Upper lobe of right lung (tissue), 1 donor: Measurements from ENCODE around the gene FHIT. TPM values are rescaled to one million over a fixed set of nuclear protein-coding genes. Genes with fewer than 3 reads are reported as not detected.

Experiments
- ATAC-seq: fragments of 200-7000 bp; cut with Tn5 transposase; one replicate; pipeline ENCODE4 v1.9.1; 2020; ENCODE audit warnings: mild to moderate bottlenecking, moderate library complexity
- DNase-seq: peaks from one replicate; pipeline ENCODE4 v3.0.0-alpha.2; 2020
- H3K27ac ChIP-seq: fragments of 200-600 bp; one replicate; pipeline ENCODE4 v1.8.0; 2022
- H3K27me3 ChIP-seq: fragments of 200-600 bp; one replicate; pipeline ENCODE4 v1.8.0; 2022; ENCODE audit warnings: mild to moderate bottlenecking
- H3K36me3 ChIP-seq: fragments of 200-600 bp; one replicate; pipeline ENCODE4 v1.8.0; 2022
- H3K4me1 ChIP-seq: fragments of 200-600 bp; one replicate; pipeline ENCODE4 v1.8.0; 2022
- H3K4me3 ChIP-seq: fragments of 200-600 bp; one replicate; pipeline ENCODE4 v1.8.0; 2022; ENCODE audit warnings: mild to moderate bottlenecking
- H3K9me3 ChIP-seq: fragments of 200-600 bp; one replicate; pipeline ENCODE4 v1.8.0; 2022
- CTCF ChIP-seq: fragments of 200-600 bp; IDR thresholded peaks from one replicate; pipeline ENCODE4 v1.8.0; 2022; ENCODE audit warnings: antibody characterized with exemption
- intact Hi-C: fragments of 100-400 bp; cut with DNase I; formaldehyde crosslinking; loops from one replicate; pipeline ENCODE4 v1.11.0; 2022
- total RNA-seq: library from RNA; stranded (reverse); fragmentation: NEBNext Ultra II Directional; extraction: Animal tissue kit (Norgen Biotek cat#: 25700); gene quantifications from one replicate; pipeline ENCODE4 v1.2.1, GENCODE V29; 2021
- donor health status: DM: no; HTN: yes; CAD: no; lungs with severe emphysema.

FHIT gene
- total RNA-seq, 1 donor from 2014 or later = 9.6 TPM

- intact Hi-C loops = no loop called here
- no peak for TF ChIP-seq CTCF
- H3K9me3 ChIP-seq = no peaks in the 10 kb centered on the region
- no peak overlapping the region for H3K27ac ChIP-seq
- ATAC-seq (no peak), DNase-seq (no peak)
- no peak overlapping the region for H3K4me3 ChIP-seq
- H3K4me1 ChIP-seq = no peaks in the 10 kb centered on the region
- no peaks in the 10 kb centered on the region for H3K36me3 ChIP-seq
- no peaks in the 10 kb centered on the region for H3K27me3 ChIP-seq
These were observed 102.0 kb downstream of the FHIT start for GRCh38 chr3:61149236-61149635.

- DNase-seq = no peak
- intact Hi-C loops = no loop called here
These were observed 105.0 kb downstream of the FHIT start for GRCh38 chr3:61146010-61146890.

GRCh38 chr3:61141697-61142096, 109.6 kb downstream of the FHIT start:
- Histone ChIP-seq H3K27ac (no peak overlapping the region), H3K9me3 (no peaks in the 10 kb centered on the region), H3K4me3 (no peak overlapping the region), H3K27me3 (no peaks in the 10 kb centered on the region), H3K4me1 (no peaks in the 10 kb centered on the region), H3K36me3 (no peaks in the 10 kb centered on the region)
- DNase-seq = no peak
- TF ChIP-seq CTCF = no peak
- intact Hi-C loops = no loop called here
- no peak for ATAC-seq

More at GRCh38 chr3:61146010-61146890, 105.0 kb downstream of the FHIT start:
- no peak overlapping the region for H3K4me3 ChIP-seq
- H3K4me1 ChIP-seq = no peaks in the 10 kb centered on the region
- H3K27ac ChIP-seq = no peak overlapping the region
- no peak for ATAC-seq
- H3K9me3 ChIP-seq = no peaks in the 10 kb centered on the region
- TF ChIP-seq CTCF = no peak
- H3K36me3 ChIP-seq = no peaks in the 10 kb centered on the region
- no peaks in the 10 kb centered on the region for H3K27me3 ChIP-seq

GRCh38 chr3:61141227-61141626, 110.0 kb downstream of the FHIT start:
- Histone ChIP-seq H3K36me3 (no peaks in the 10 kb centered on the region), H3K4me3 (no peak overlapping the region), H3K9me3 (no peaks in the 10 kb centered on the region), H3K4me1 (no peaks in the 10 kb centered on the region), H3K27me3 (no peaks in the 10 kb centered on the region), H3K27ac (no peak overlapping the region)
- TF ChIP-seq CTCF = no peak
- intact Hi-C loops = no loop called here
- no peak for ATAC-seq
- no peak for DNase-seq

- no peak for DNase-seq
- no peak overlapping the region for H3K27ac ChIP-seq
These were observed 111.6 kb downstream of the FHIT start for GRCh38 chr3:61139686-61140085.

More at GRCh38 chr3:61139686-61140085, 111.6 kb downstream of the FHIT start:
- Histone ChIP-seq H3K9me3 (no peaks in the 10 kb centered on the region), H3K4me1 (no peaks in the 10 kb centered on the region), H3K27me3 (no peaks in the 10 kb centered on the region), H3K36me3 (no peaks in the 10 kb centered on the region), H3K4me3 (no peak overlapping the region)
- TF ChIP-seq CTCF = no peak
- intact Hi-C loops = no loop called here
- no peak for ATAC-seq
